Measurements from ENCODE around the gene STARD9. TPM values are rescaled to one million over a fixed set of nuclear protein-coding genes. Genes with fewer than 3 reads are reported as not detected.

STARD9 gene
- 1.8 TPM for polyA plus RNA-seq (2013, experiment 1 of 2)
- polyA plus RNA-seq (2013, experiment 2 of 2), result 1.6 TPM

DNA sequence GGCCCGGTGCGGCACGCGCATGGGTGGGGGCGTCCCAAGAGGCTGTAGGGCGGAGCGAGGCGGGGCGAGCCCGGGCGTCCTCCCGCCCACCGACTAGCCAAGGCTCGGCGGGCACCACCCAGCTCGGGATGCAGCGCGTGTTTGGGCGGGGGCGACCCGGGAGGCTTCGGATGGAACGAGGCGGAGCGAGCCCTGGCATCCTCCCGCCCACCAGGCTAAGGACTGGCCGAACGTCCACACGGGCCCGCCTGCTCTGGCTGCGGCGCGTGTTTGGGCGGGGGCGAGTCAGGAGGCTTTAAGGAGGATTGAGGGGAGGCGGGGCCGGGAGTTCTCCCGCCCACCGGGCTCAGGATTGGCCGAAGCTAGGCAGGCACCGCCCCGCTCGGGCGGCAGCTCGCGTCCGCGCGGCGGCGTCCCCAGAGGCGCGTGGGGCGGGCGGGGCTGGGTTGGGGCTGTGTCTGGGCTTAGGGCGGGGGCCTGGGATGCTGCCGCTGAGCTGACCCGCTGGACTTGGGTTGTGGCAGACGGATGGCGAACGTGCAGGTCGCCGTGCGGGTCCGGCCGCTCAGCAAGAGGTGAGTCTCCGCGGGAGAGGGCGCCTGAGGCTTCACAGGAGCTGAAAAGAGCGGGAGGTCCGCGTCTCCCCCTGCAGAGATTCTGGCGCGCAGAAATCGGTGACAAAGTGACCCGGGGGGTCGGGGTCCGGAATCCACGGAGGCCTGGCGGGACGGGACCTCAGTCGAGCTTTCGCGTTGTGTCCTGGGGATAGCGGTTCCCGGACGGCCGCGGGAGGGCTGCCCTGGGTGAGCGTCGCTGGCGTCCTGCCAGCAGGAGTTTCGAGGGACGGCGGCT lies at the start of gene STARD9:
Gene STARD9 (plus strand): TSS at position 419 of the 852 bp plus-strand sequence. CDS start 110 bp downstream, at position 529.
- Histone ChIP-seq H3K27ac (ENCODE audit: low read length, poor library complexity, severe bottlenecking) (peak within 1 kb of the TSS; percentile 61), H3K4me3 (ENCODE audit: insufficient read depth in 1 of 2, low read depth in 1 of 2, low read length in 2 of 2) (peak within 1 kb of the TSS; percentile 89 to 90), H3K79me1 (replicated peaks; ENCODE audit: low read length, poor library complexity, severe bottlenecking) (peaks cover 12% of the 10 kb centered on the region), H4K8ac (ENCODE audit: low read length) (peak within 1 kb of the TSS; percentile 73), H3K36me3 (ENCODE audit: control insufficient read depth in 1 of 2, insufficient read depth in 2 of 2, low read depth in 1 of 2, low read length in 2 of 2) (no peaks in the 10 kb centered on the region), H3K9me3 (ENCODE audit: control insufficient read depth, low read length) (no peaks in the 10 kb centered on the region), H3K23ac (ENCODE audit: low read length in 2 of 2) (peak within 1 kb of the TSS in 1 of 2 experiments; percentile 97), H3K18ac (ENCODE audit: low read depth in 1 of 2, low read length in 2 of 2) (peak within 1 kb of the TSS; percentile 83 to 90), H3K4me1 (ENCODE audit: control insufficient read depth, insufficient read depth, low read depth, low read length) (peaks cover 5% of the 10 kb centered on the region), H3K27me3 (ENCODE audit: control insufficient read depth in 1 of 2, insufficient read depth in 1 of 2, low read length in 2 of 2) (no peaks in the 10 kb centered on the region), H3K4ac (ENCODE audit: low read depth in 1 of 2, low read length in 2 of 2) (peak within 1 kb of the TSS; percentile 67 to 73), H2BK120ac (ENCODE audit: low read depth, low read length) (peak within 1 kb of the TSS; percentile 85), H3K14ac (ENCODE audit: low read length in 2 of 2) (no peak within 1 kb of the TSS), H2AK5ac (ENCODE audit: low read length, severe bottlenecking) (no peak within 1 kb of the TSS), H2AFZ (ENCODE audit: low read depth, low read length) (peak within 1 kb of the TSS; percentile 86), H2BK12ac (ENCODE audit: low read length in 2 of 2) (peak within 1 kb of the TSS; percentile 23 to 59), H4K91ac (ENCODE audit: low read length) (peak within 1 kb of the TSS; percentile 75), H3K4me2 (ENCODE audit: low read length, poor library complexity, severe bottlenecking) (peak within 1 kb of the TSS; percentile 55), H2BK15ac (ENCODE audit: low read depth, poor library complexity, severe bottlenecking) (peak within 1 kb of the TSS; percentile 92), H2BK5ac (ENCODE audit: low read depth, low read length, poor library complexity, severe bottlenecking) (no peak within 1 kb of the TSS), H3K9ac (ENCODE audit: low read length) (peak within 1 kb of the TSS; percentile 92)
- peak; percentile 99 for DNase-seq
- WGBS, result under 1% methylated on average over 82 of the region's 95 CpGs

DNA sequence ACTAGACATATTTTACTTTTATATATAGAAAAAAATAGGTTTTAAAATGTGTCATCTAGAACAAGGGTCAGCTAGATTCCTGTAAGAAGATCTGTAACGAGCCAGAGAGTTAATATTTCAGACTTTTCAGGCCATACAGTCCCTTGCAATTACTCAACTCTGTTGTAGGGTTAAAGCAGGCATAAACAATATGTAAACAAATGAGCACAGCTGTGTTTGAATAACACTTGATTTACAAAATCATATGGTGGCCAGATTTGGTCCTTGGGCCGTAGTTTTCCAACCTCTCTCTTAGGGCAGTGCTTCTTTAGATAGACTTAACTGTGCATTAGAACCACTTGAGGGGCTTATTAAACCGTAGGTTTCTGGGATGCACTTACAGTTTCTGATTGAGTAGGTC lies 46.4 kb upstream of the STARD9 start:
- 79% methylated on average over 2 of the region's 3 CpGs for WGBS
- no peak overlapping the region for H3K18ac ChIP-seq (ENCODE audit: low read depth in 1 of 2, low read length in 2 of 2)
- no peak overlapping the region for H2BK5ac ChIP-seq (ENCODE audit: low read depth, low read length, poor library complexity, severe bottlenecking)

GRCh38 chr15:42533246-42533645 lies 42.2 kb upstream of the STARD9 start:
- H3K4ac ChIP-seq (ENCODE audit: low read depth in 1 of 2, low read length in 2 of 2), result no peak overlapping the region
- H2BK12ac ChIP-seq (ENCODE audit: low read length in 2 of 2), result no peak overlapping the region
- no peaks in the 10 kb centered on the region for H3K9me3 ChIP-seq (ENCODE audit: control insufficient read depth, low read length)
- H3K36me3 ChIP-seq (ENCODE audit: control insufficient read depth in 1 of 2, insufficient read depth in 2 of 2, low read depth in 1 of 2, low read length in 2 of 2), result peaks cover 10 to 90% of the 10 kb centered on the region in 2 experiments
- H3K18ac ChIP-seq (ENCODE audit: low read depth in 1 of 2, low read length in 2 of 2), result no peak overlapping the region
- no peak overlapping the region for H2AK5ac ChIP-seq (ENCODE audit: low read length, severe bottlenecking)
- no peak overlapping the region for H2BK120ac ChIP-seq (ENCODE audit: low read depth, low read length)
- no CpG with 5 or more reads among the region's 1 CpG for WGBS
- no peak overlapping the region for H2AFZ ChIP-seq (ENCODE audit: low read depth, low read length)
- no peak overlapping the region for H3K14ac ChIP-seq (ENCODE audit: low read length in 2 of 2)
- H4K8ac ChIP-seq (ENCODE audit: low read length), result no peak overlapping the region
- no peak overlapping the region for H3K9ac ChIP-seq (ENCODE audit: low read length)
- no peak overlapping the region for H3K23ac ChIP-seq (ENCODE audit: low read length in 2 of 2)
- no peak overlapping the region for H2BK5ac ChIP-seq (ENCODE audit: low read depth, low read length, poor library complexity, severe bottlenecking)
- H3K27me3 ChIP-seq (ENCODE audit: control insufficient read depth in 1 of 2, insufficient read depth in 1 of 2, low read length in 2 of 2), result no peaks in the 10 kb centered on the region
- H3K79me1 ChIP-seq (replicated peaks; ENCODE audit: low read length, poor library complexity, severe bottlenecking), result no peaks in the 10 kb centered on the region
- H2BK15ac ChIP-seq (ENCODE audit: low read depth, poor library complexity, severe bottlenecking), result no peak overlapping the region
- H4K91ac ChIP-seq (ENCODE audit: low read length), result no peak overlapping the region
- H3K4me3 ChIP-seq (ENCODE audit: insufficient read depth in 1 of 2, low read depth in 1 of 2, low read length in 2 of 2), result no peak overlapping the region
- H3K27ac ChIP-seq (ENCODE audit: low read length, poor library complexity, severe bottlenecking), result no peak overlapping the region
- H3K4me1 ChIP-seq (ENCODE audit: control insufficient read depth, insufficient read depth, low read depth, low read length), result no peaks in the 10 kb centered on the region
- DNase-seq, result no peak
- H3K4me2 ChIP-seq (ENCODE audit: low read length, poor library complexity, severe bottlenecking), result no peak overlapping the region

More for the DNA sequence above, 46.4 kb upstream of the STARD9 start:
- no peak overlapping the region for H4K8ac ChIP-seq (ENCODE audit: low read length)
- no peak overlapping the region for H3K23ac ChIP-seq (ENCODE audit: low read length in 2 of 2)
- no peak overlapping the region for H3K27ac ChIP-seq (ENCODE audit: low read length, poor library complexity, severe bottlenecking)
- H3K4me1 ChIP-seq (ENCODE audit: control insufficient read depth, insufficient read depth, low read depth, low read length), result no peaks in the 10 kb centered on the region
- H2BK12ac ChIP-seq (ENCODE audit: low read length in 2 of 2), result no peak overlapping the region
- no peak overlapping the region for H2AK5ac ChIP-seq (ENCODE audit: low read length, severe bottlenecking)
- no peak overlapping the region for H3K14ac ChIP-seq (ENCODE audit: low read length in 2 of 2)
- DNase-seq, result peak; percentile 17
- no peak overlapping the region for H4K91ac ChIP-seq (ENCODE audit: low read length)
- no peaks in the 10 kb centered on the region for H3K9me3 ChIP-seq (ENCODE audit: control insufficient read depth, low read length)
- H3K79me1 ChIP-seq (replicated peaks; ENCODE audit: low read length, poor library complexity, severe bottlenecking), result peaks cover 1% of the 10 kb centered on the region
- no peak overlapping the region for H3K4ac ChIP-seq (ENCODE audit: low read depth in 1 of 2, low read length in 2 of 2)
- no peak overlapping the region for H2AFZ ChIP-seq (ENCODE audit: low read depth, low read length)
- H2BK120ac ChIP-seq (ENCODE audit: low read depth, low read length), result no peak overlapping the region
- no peak overlapping the region for H3K9ac ChIP-seq (ENCODE audit: low read length)
- H3K36me3 ChIP-seq (ENCODE audit: control insufficient read depth in 1 of 2, insufficient read depth in 2 of 2, low read depth in 1 of 2, low read length in 2 of 2), result peaks cover 22 to 70% of the 10 kb centered on the region in 2 experiments
- H3K4me2 ChIP-seq (ENCODE audit: low read length, poor library complexity, severe bottlenecking), result no peak overlapping the region
- H2BK15ac ChIP-seq (ENCODE audit: low read depth, poor library complexity, severe bottlenecking), result no peak overlapping the region
- no peaks in the 10 kb centered on the region for H3K27me3 ChIP-seq (ENCODE audit: control insufficient read depth in 1 of 2, insufficient read depth in 1 of 2, low read length in 2 of 2)
- H3K4me3 ChIP-seq (ENCODE audit: insufficient read depth in 1 of 2, low read depth in 1 of 2, low read length in 2 of 2), result no peak overlapping the region

DNA sequence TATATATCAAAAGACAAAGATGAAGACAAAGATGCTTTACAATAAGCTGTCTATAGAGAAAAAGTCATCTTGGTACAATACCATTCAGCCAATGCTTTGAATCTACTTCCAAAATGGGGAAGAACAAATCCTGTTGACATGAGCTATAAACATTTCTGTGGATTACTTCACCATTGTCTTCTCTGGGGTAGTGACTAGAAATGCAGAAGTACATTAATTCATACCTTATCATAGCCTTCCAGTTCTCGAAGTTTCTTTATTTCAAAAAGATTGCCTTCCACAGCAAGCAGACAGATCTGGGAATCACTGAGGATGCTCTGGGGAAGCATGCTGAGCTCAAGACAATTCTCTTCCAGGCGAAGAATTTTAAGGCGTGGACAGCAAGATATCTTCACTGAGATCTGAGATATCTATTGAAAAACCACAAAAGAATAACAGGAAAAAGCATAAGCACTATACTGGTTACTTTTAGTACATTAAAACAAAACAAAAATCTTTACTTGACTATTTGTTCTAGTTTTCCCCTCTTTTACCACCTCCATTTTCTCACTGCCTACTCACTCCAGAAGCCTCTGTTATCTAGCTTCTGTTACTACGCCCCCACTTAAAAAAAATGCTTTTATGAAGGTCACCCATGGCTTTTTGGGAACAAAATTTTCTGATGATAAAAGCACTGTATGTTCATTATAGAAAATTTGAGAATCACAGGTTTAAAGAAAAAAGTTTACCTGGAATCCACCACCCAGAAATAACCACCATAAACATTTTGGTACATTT lies 30.4 kb upstream of the STARD9 start:
- H3K27ac ChIP-seq (ENCODE audit: low read length, poor library complexity, severe bottlenecking), result no peak overlapping the region
- no peak overlapping the region for H2BK12ac ChIP-seq (ENCODE audit: low read length in 2 of 2)
- WGBS, result 94% methylated on average over 1 of the region's 4 CpGs
- no peak overlapping the region for H3K4me3 ChIP-seq (ENCODE audit: insufficient read depth in 1 of 2, low read depth in 1 of 2, low read length in 2 of 2)
- H3K27me3 ChIP-seq (ENCODE audit: control insufficient read depth in 1 of 2, insufficient read depth in 1 of 2, low read length in 2 of 2), result no peaks in the 10 kb centered on the region
- H3K79me1 ChIP-seq (replicated peaks; ENCODE audit: low read length, poor library complexity, severe bottlenecking), result peaks cover 11% of the 10 kb centered on the region
- H2BK15ac ChIP-seq (ENCODE audit: low read depth, poor library complexity, severe bottlenecking), result no peak overlapping the region
- H3K9me3 ChIP-seq (ENCODE audit: control insufficient read depth, low read length), result no peaks in the 10 kb centered on the region
- H3K36me3 ChIP-seq (ENCODE audit: control insufficient read depth in 1 of 2, insufficient read depth in 2 of 2, low read depth in 1 of 2, low read length in 2 of 2), result peaks cover 11 to 46% of the 10 kb centered on the region in 2 experiments
- H3K23ac ChIP-seq (ENCODE audit: low read length in 2 of 2), result no peak overlapping the region
- no peak overlapping the region for H3K4ac ChIP-seq (ENCODE audit: low read depth in 1 of 2, low read length in 2 of 2)
- no peak overlapping the region for H3K14ac ChIP-seq (ENCODE audit: low read length in 2 of 2)
- no peak overlapping the region for H3K9ac ChIP-seq (ENCODE audit: low read length)
- no peak overlapping the region for H4K91ac ChIP-seq (ENCODE audit: low read length)
- H2AK5ac ChIP-seq (ENCODE audit: low read length, severe bottlenecking), result no peak overlapping the region
- no peak overlapping the region for H4K8ac ChIP-seq (ENCODE audit: low read length)
- no peak overlapping the region for H2BK120ac ChIP-seq (ENCODE audit: low read depth, low read length)
- no peak overlapping the region for H2BK5ac ChIP-seq (ENCODE audit: low read depth, low read length, poor library complexity, severe bottlenecking)
- H3K18ac ChIP-seq (ENCODE audit: low read depth in 1 of 2, low read length in 2 of 2), result no peak overlapping the region
- no peak overlapping the region for H3K4me2 ChIP-seq (ENCODE audit: low read length, poor library complexity, severe bottlenecking)
- DNase-seq, result peak; percentile 2
- peaks cover 2% of the 10 kb centered on the region for H3K4me1 ChIP-seq (ENCODE audit: control insufficient read depth, insufficient read depth, low read depth, low read length)
- H2AFZ ChIP-seq (ENCODE audit: low read depth, low read length), result no peak overlapping the region
